Heart right ventricle (tissue), 16 donors: ENCODE data around the gene PCBP4. TPM values are rescaled to one million over a fixed set of nuclear protein-coding genes. Genes with fewer than 3 reads are reported as not detected.
A peak's percentile ranks its signal among the peaks of the same experiment; 100 is the strongest.

ENCODE experiments used
- ATAC-seq, 8 donors: fragments of 200-7000 bp; cut with Tn5 transposase; one replicate each; pipeline ENCODE4 v1.9.1; 2020; ENCODE audit warnings: mild to moderate bottlenecking in 8 of 8, moderate library complexity in 8 of 8, moderate number of reproducible peaks in 1 of 8
- DNase-seq, 2 donors: peaks; one replicate each; pipeline ENCODE4 v3.0.0-alpha.2; 2020
- H3K27ac ChIP-seq, 10 donors: fragments of 200-600 bp; sonication (generic) in 2 of 10; one replicate each; pipeline versions ENCODE4 v1.5.0 to v1.8.0; 2020 to 2022; ENCODE audit warnings: mild to moderate bottlenecking in 3 of 10
- H3K27me3 ChIP-seq, 7 donors: fragments of 200-600 bp; one replicate each; pipeline ENCODE4 v1.8.0; 2021 to 2022; ENCODE audit warnings: mild to moderate bottlenecking in 2 of 7
- H3K36me3 ChIP-seq, 9 donors: fragments of 200-600 bp; sonication (generic) in 1 of 9; one replicate each; pipeline versions ENCODE4 v1.5.0 to v1.8.0; 2020 to 2022; ENCODE audit warnings: mild to moderate bottlenecking in 2 of 9
- H3K4me1 ChIP-seq, 9 donors: fragments of 200-600 bp; sonication (generic) in 1 of 9; one replicate each; pipeline versions ENCODE4 v1.5.0 to v1.8.0; 2020 to 2022; ENCODE audit warnings: mild to moderate bottlenecking in 4 of 9
- H3K4me3 ChIP-seq, 10 donors: fragments of 200-600 bp; sonication (generic) in 2 of 10; one replicate each; pipeline versions ENCODE4 v1.5.0 to v1.8.0; 2020 to 2022; ENCODE audit warnings: mild to moderate bottlenecking in 7 of 10, moderate library complexity in 2 of 10
- H3K9me3 ChIP-seq, 11 donors: fragments of 200-600 bp in 10 of 11; sonication (generic) in 2 of 11; one replicate each; pipeline versions ENCODE4 v1.5.0 to v1.8.0; 2013 to 2022; ENCODE audit warnings: mild to moderate bottlenecking in 2 of 11, control low read depth in 1 of 11, moderate library complexity in 1 of 11
- WGBS, 2 donors: extraction: QIAGEN DNeasy Blood & Tissue Kit; methylation state at CpG; one replicate each; pipeline ENCODE4 v1.1.7; 2013; ENCODE audit warnings: inconsistent platforms in 1 of 2; 5-methylcytosine and 5-hydroxymethylcytosine counted together
- intact Hi-C, 10 donors: fragments of 100-400 bp; cut with DNase I; formaldehyde crosslinking; loops; one replicate each; pipeline versions ENCODE4 v1.11.1 to v1.14.2; 2022
- polyA plus RNA-seq, 2 donors: library from polyadenylated mRNA; stranded (reverse); fragments of 200-250 nt; gene quantifications; one replicate each; pipeline ENCODE4 v1.2.3, GENCODE V29; 2013
- total RNA-seq, 10 donors: library from RNA; stranded (reverse); fragmentation: NEBNext Ultra II Directional in 3 of 10; extraction: Animal tissue kit (Norgen Biotek cat#: 25700) in 3 of 10; gene quantifications; one replicate each; pipeline versions ENCODE4 v1.2.1 to v1.2.4, GENCODE V29; 2021 to 2023
- TF ChIP-seq, protein P1 (sequence below), 9 donors: fragments of 200-600 bp; sonication (generic) in 2 of 9; IDR thresholded peaks; one replicate each; pipeline versions ENCODE4 v1.5.0 to v1.8.0; 2021 to 2022; ENCODE audit warnings: antibody characterized with exemption in 9 of 9, mild to moderate bottlenecking in 5 of 9, moderate library complexity in 1 of 9
- donor health status: Arrhythmogenic right ventricular cardiomyopathy.
- donor health status: ischemic (EF 13 %, LVEDD 7.1; RV severe dilation, severe dysfunction).
- donor health status: healthy with polysubstance abuse.
- donor health status: DM: no; HTN: yes; CAD: no.
- donor health status: DM: no; HTN: no; CAD: no.
- donor health status: ischemic (EF 25% LVEDD 6.9; RV normal size, moderate dysfunction).
- donor health status: ischemic (EF 25% LVEDD 5.7; RV mildly dilated, moderate dysfunction).
- donor health status: healthy.
- donor health status: DM: yes; HTN: yes; CAD: no.
- donor health status: Ischemic cardiomyopathy.
- donor health status: ischemic (EF 35%, LVEDD 5.7; RV mildly dilated, moderate dysfunction).
- donor health status: nonischemic (EF 11% LVEDD 7.7; RV severe dilation, severe dysfunction).
- donor health status: DM: yes; HTN: yes; CAD: no.
- donor health status: PGD.
- donor health status: ischemic (EF 29% LVEDD 5.4; RV normal size, mild dysfunction).
- donor health status: nonischemic (EF 23%, LVEDD 6.1; RV moderate dilation, normal function).

The PCBP4 gene
- total and polyA plus RNA-seq, 12 donors, result 55.1 to 123 (median 62.2) TPM

DNA sequence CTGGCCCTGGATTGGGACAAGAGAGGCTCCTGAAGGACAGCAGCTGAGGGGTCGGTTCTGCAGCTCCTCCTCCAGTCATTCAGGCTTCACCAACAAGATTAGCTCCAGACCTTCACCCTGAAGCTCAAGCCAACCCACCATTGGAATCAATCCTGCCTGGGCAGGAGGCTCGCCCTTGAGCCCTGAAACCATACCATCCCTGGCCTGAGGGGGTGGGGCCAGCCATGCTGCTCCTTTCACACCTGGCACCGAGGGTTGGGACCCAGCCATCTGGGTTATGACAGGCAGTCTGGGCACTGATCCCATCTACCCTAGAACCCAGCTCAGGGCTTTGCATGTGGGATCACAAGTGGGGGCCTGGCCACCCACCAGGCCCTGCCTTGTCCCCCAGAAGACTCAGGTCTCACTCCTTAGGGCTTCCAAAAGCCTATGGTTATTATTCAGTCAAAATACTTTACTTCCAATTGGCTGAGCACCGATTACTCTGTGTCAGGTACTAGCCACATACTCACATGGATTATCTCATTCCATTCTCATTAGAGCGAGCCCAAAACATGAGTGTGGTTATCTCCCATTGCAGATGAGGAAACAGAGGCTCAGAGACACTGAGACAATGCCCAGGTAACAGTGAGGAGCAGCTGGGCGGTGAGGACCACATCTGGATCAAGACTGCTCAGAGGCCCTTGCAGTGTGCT, 3.5 kb upstream of the PCBP4 start:
- ATAC-seq (no peak), DNase-seq (no peak)
- intact Hi-C loops, result no loop called here
- Histone ChIP-seq H3K27ac (peak overlapping the region in 1 of 10 donors; percentile 31), H3K4me1 (peaks cover 17 to 63% (median 46%) of the 10 kb centered on the region in 9 donors), H3K9me3 (no peaks in the 10 kb centered on the region), H3K27me3 (peaks cover 0 to 18% (median 0%) of the 10 kb centered on the region in 7 donors), H3K4me3 (no peak overlapping the region), H3K36me3 (peaks cover 0 to 16% (median 0%) of the 10 kb centered on the region in 9 donors)
- TF ChIP-seq, protein P1, sequence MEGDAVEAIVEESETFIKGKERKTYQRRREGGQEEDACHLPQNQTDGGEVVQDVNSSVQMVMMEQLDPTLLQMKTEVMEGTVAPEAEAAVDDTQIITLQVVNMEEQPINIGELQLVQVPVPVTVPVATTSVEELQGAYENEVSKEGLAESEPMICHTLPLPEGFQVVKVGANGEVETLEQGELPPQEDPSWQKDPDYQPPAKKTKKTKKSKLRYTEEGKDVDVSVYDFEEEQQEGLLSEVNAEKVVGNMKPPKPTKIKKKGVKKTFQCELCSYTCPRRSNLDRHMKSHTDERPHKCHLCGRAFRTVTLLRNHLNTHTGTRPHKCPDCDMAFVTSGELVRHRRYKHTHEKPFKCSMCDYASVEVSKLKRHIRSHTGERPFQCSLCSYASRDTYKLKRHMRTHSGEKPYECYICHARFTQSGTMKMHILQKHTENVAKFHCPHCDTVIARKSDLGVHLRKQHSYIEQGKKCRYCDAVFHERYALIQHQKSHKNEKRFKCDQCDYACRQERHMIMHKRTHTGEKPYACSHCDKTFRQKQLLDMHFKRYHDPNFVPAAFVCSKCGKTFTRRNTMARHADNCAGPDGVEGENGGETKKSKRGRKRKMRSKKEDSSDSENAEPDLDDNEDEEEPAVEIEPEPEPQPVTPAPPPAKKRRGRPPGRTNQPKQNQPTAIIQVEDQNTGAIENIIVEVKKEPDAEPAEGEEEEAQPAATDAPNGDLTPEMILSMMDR (IDR thresholded peaks at IDR 0.05), result no peak
- 68 to 72% methylated on average over 6 of the region's 6 CpGs for WGBS, 2 donors

DNA sequence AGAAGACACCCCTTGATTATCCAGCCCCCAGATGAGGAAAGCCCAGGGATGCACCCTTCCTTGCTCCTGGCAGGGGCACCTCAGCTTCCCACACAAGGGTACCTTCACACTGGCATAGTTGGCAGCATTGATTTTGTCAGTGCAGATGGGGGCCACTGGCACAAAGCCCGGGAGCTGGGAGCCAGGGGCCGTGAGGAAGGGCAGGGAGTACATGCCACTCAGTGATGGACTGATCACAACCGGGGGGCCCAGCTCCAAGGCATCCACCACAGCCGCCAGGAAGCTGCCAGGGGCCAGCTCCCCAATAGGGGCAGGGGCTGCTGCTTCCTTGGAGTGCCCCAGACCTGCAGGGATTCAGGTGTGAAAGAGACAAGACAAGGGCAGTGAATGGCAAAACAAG, 2.6 kb upstream of the PCBP4 start:
- Histone ChIP-seq H3K4me1 (peaks cover 13 to 67% (median 45%) of the 10 kb centered on the region in 9 donors), H3K27me3 (peaks cover 0 to 20% (median 0%) of the 10 kb centered on the region in 7 donors), H3K9me3 (no peaks in the 10 kb centered on the region), H3K36me3 (peaks cover 0 to 16% (median 0%) of the 10 kb centered on the region in 9 donors), H3K4me3 (no peak overlapping the region), H3K27ac (peak overlapping the region in 1 of 10 donors; percentile 10)
- intact Hi-C loops, result no loop called here
- ATAC-seq, result no peak
- WGBS, 2 donors, result 63 to 69% methylated on average over 4 of the region's 4 CpGs
- TF ChIP-seq, protein P1 (IDR thresholded peaks at IDR 0.05), result no peak
- DNase-seq, result no peak

- TF ChIP-seq, protein P1 (IDR thresholded peaks at IDR 0.05), result no peak
- no peaks in the 10 kb centered on the region for H3K9me3 ChIP-seq
- peaks cover 0 to 16% (median 0%) of the 10 kb centered on the region in 9 donors for H3K36me3 ChIP-seq
- WGBS, 2 donors, result 84 to 90% methylated on average over 6 of the region's 6 CpGs
- ATAC-seq, result no peak
- peaks cover 12 to 68% (median 37%) of the 10 kb centered on the region in 9 donors for H3K4me1 ChIP-seq
- no peak for DNase-seq
- intact Hi-C loops, result no loop called here
- peak overlapping the region in 1 of 10 donors; percentile 85 for H3K4me3 ChIP-seq
- H3K27ac ChIP-seq, result peak overlapping the region in 5 of 10 donors; percentile 88 to 98 (median 96)
- peaks cover 0 to 20% (median 0%) of the 10 kb centered on the region in 7 donors for H3K27me3 ChIP-seq
These were observed 1.8 kb upstream of the PCBP4 start for GRCh38 chr3:51968883-51969678.

DNA sequence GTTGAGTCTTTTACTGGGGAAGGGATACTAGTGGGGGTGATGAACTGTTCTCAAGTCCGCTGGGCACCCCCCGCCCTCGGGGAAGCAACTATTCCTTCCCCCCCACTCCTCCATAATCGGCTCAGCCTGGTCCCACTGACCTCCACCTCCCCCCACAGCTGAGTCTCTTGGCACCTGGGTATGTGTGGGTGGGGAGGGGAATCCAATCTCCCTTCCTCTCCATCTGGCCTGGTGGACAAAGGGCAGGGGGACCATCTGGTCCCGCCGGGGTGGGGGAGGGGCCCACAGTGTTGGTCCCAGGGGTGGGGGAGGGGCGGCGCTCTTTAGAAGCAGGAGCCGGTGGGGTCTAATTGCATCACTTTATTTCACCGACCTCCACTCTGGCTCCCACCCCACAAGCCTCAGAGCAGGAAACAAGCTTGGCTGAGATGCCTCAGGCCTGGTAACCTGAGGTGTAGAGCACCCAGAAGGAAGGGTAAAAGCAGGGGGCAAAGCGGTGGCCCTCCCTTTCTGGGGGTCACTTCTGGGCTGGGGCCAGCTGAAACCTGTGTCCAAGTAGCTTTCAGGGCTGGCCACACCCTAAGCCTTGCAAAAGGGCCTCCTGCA, 1.0 kb upstream of the PCBP4 start:
- peak in 7 of 8 donors; percentile 2 to 28 (median 11) for ATAC-seq
- intact Hi-C loops, result no loop called here
- Histone ChIP-seq H3K27me3 (peaks cover 0 to 20% (median 0%) of the 10 kb centered on the region in 7 donors), H3K4me3 (peak overlapping the region; percentile 39 to 85 (median 77)), H3K9me3 (no peaks in the 10 kb centered on the region), H3K36me3 (peaks cover 0 to 16% (median 0%) of the 10 kb centered on the region in 9 donors), H3K27ac (peak overlapping the region; percentile 80 to 98 (median 96)), H3K4me1 (peaks cover 18 to 70% (median 41%) of the 10 kb centered on the region in 9 donors)
- TF ChIP-seq, protein P1 (IDR thresholded peaks at IDR 0.05), result no peak
- DNase-seq, result peak in 1 of 2 donors; percentile 42
- WGBS, 2 donors, result 18 to 20% methylated on average over 11 of the region's 11 CpGs
